Stomach smooth muscle (tissue), 2 donors: Measurements from ENCODE around the gene DNAJA4.

Experiments used
- H3K27ac ChIP-seq: one replicate; pipeline ENCODE4 v1.7.0; 2013; ENCODE audit warnings: mild to moderate bottlenecking, low read length, inconsistent platforms
- H3K27me3 ChIP-seq, 2 donors: one replicate each; pipeline ENCODE4 v1.7.0; 2013; ENCODE audit warnings: low read length in 2 of 2; ENCODE audit not compliant: insufficient read depth in 2 of 2, control insufficient read depth in 1 of 2
- H3K36me3 ChIP-seq, 2 donors: one replicate each; pipeline ENCODE4 v1.7.0; 2013; ENCODE audit warnings: low read length in 2 of 2; ENCODE audit not compliant: control insufficient read depth in 2 of 2, insufficient read depth in 2 of 2
- H3K4me1 ChIP-seq: one replicate; pipeline ENCODE4 v1.7.0; 2013; ENCODE audit warnings: low read length; ENCODE audit not compliant: control insufficient read depth, insufficient read depth
- H3K4me3 ChIP-seq, 2 donors: one replicate each; pipeline ENCODE4 v1.7.0; 2013; ENCODE audit warnings: low read length in 2 of 2
- H3K9ac ChIP-seq, 2 donors: one replicate each; pipeline ENCODE4 v1.7.0; 2013; ENCODE audit warnings: low read length in 2 of 2, mild to moderate bottlenecking in 1 of 2
- H3K9me3 ChIP-seq, 2 donors: one replicate each; pipeline ENCODE4 v1.7.0; 2013; ENCODE audit warnings: low read length in 2 of 2; ENCODE audit not compliant: control insufficient read depth in 2 of 2
- donor health status: healthy.
- donor health status: Pancreatic carcinoma.

DNAJA4 gene

DNA sequence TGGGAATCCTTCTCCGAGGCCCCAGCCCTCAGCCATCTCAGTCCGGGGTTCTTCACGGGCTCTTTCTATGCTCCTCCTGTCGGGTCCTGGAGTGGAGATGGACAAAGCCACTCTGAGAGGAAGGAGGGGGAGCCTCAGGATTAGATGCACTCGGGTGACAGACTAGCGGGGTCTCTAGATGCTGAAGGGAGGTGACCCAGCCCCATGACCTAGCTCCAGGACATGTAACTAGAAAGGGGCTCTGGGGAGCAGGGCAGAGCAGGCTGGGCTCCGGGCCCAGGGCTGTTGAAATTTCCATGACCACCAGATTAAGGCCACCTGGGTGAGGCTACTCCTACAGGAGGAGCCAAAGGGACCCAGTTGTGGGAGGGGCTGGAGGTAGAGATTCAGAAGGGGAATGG lies 49.8 kb downstream of the DNAJA4 start:
- Histone ChIP-seq H3K9me3 (no peaks in the 10 kb centered on the region), H3K4me3 (no peak overlapping the region), H3K4me1 (no peaks in the 10 kb centered on the region), H3K9ac (no peak overlapping the region), H3K27ac (no peak overlapping the region), H3K36me3 (no peaks in the 10 kb centered on the region), H3K27me3 (no peaks in the 10 kb centered on the region)

DNA sequence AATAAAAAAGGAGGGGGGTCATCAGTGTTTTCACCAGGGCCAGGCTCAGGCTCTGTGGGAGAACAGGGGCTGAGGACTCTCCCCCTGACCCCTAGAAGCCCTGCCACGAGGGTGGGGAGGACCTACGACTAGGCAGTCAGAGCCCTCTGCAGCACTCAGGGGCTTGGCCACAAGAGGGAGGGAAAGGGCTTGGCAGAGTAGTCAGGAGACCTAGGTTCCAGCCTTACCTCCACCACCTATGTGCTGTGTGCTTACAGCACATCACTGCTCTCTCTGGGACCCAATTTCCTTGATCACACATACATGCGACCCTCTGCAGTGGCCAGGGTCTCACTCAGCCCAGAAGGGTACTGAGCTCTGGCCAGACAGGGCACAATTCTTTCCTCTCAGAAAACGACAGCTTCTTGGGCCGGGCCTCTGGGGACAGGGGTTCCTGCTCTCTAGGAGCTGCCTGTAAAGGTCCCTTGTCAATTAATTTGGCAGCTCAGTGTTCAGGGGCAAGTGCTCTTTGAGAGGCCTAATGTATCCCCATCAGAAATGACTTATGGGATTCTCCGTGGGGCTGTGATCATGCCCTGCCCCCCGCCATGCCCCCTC lies 51.4 kb downstream of the DNAJA4 start:
- H3K4me1 ChIP-seq: no peaks in the 10 kb centered on the region
- H3K36me3 ChIP-seq: no peaks in the 10 kb centered on the region
- H3K9me3 ChIP-seq: no peaks in the 10 kb centered on the region
- no peak overlapping the region for H3K9ac ChIP-seq
- H3K27ac ChIP-seq: no peak overlapping the region
- peaks cover 0 to 2% of the 10 kb centered on the region in 2 donors for H3K27me3 ChIP-seq
- H3K4me3 ChIP-seq: no peak overlapping the region

DNA sequence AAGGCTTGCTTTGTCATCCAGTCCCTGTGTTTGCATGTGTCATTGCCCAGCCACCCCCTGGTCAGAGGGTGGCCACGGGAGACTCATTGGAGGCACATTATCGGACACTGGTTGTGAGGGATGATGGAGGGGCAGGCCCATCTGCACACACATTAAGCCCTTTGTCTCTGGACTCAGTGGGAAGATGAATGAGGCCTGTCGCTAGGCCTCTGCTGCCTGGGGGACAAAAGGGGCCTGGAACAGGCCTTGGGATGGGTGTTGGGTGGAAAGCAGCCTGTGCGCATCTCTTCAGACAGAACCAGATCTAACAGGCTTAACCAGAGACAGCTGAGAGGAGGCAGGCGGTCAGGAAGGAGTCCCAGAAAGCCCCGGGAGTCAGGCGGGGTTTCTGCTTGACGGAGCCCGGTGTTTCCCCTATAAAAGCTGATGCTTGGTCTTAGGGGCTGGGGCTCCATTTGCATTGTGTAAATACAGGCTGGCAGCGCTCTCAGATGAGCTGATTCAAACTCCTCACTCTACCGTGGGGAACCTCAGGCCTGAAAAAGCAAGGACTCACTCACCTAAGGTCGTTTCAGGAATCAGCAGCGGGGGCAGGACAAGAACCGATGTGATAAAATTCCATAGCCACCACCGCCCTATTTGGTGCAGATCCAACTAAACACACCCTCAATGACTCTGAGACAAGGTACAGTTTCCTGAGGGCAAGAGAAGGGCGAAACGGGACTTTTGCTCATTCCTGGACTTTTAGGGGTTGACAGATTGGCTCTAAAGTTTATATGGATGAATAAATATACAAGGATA lies 52.1 kb downstream of the DNAJA4 start:
- H3K4me3 ChIP-seq: no peak overlapping the region
- H3K27me3 ChIP-seq: peaks cover 0 to 2% of the 10 kb centered on the region in 2 donors
- no peaks in the 10 kb centered on the region for H3K4me1 ChIP-seq
- no peaks in the 10 kb centered on the region for H3K36me3 ChIP-seq
- no peaks in the 10 kb centered on the region for H3K9me3 ChIP-seq
- H3K27ac ChIP-seq: no peak overlapping the region
- no peak overlapping the region for H3K9ac ChIP-seq

DNA sequence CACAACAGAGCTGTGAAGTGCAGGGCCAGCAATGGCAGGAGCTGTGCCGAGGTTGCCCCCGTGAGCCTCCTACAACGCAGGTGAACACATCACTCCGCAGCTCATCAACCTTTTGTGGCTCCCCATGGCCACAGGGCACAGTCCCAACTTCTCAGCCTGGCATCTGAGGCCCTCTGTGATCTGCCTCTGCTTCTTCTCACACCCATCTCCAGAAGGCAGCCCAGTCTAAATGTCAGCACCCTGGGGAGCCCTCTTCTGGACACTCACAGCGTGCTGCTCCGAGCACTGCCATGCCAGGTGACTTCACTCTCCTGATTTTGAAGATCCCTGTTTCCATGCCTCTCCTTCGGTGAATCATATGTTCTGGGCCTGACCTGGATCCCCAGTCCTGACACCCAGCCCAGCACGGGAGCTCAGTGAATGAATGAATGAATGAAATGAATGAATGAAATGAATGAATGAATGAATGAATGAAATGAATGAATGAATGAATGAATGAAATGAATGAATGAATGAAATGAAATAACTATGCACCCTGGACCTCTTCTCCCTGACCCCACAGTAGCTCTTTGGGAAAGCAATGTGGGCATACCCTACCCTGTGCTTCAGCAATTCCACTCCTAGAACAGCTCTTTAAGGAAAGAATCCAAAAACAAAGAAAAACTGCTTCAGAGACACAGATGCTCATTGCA lies 52.9 kb downstream of the DNAJA4 start:
- Histone ChIP-seq H3K9ac (no peak overlapping the region), H3K4me1 (no peaks in the 10 kb centered on the region), H3K9me3 (no peaks in the 10 kb centered on the region), H3K27ac (no peak overlapping the region), H3K36me3 (no peaks in the 10 kb centered on the region), H3K27me3 (peaks cover 0 to 2% of the 10 kb centered on the region in 2 donors), H3K4me3 (no peak overlapping the region)

DNA sequence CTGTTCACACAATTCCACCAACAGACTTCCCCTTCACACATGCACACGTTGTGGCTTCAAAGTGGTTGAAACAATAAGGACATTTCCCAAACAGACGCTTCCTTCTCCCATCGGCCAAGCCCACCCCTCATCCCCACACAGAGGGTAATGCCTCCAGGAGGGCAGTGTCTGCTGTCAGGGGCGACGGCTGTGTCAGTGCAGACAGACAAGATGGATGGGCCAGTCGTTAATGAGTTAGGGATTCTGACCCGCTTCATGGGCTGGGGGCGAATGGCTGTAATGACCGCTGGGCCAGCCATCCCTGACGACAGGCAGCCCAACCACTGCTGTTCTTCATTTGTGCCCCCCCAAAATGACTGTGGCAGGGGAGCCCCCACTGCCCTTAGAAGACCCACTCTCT lies 55.2 kb downstream of the DNAJA4 start:
- H3K9ac ChIP-seq: no peak overlapping the region
- H3K27me3 ChIP-seq: peaks cover 0 to 2% of the 10 kb centered on the region in 2 donors
- no peak overlapping the region for H3K4me3 ChIP-seq
- no peak overlapping the region for H3K27ac ChIP-seq
- H3K4me1 ChIP-seq: no peaks in the 10 kb centered on the region
- H3K36me3 ChIP-seq: no peaks in the 10 kb centered on the region
- no peaks in the 10 kb centered on the region for H3K9me3 ChIP-seq

DNA sequence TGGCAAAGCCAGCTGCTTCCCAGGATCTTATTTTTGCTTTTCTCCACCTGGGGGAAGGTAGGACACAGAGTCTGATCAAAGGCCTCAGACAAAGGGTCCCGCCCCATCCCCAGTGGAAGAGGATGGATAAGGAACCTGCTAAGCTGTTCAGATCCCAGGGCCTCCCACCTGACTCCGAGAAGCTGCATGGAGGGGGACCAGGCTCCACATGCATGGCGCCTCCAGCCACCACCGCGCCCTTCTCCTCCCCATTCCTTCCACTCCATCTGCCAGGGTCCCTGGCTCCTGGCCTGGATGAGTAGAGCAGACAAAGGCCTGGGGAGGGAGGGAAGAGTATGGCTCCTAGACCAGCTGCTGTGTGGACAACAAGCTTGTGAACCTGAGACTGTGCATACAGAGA lies 55.8 kb downstream of the DNAJA4 start:
- Histone ChIP-seq H3K36me3 (no peaks in the 10 kb centered on the region), H3K9me3 (no peaks in the 10 kb centered on the region), H3K27ac (no peak overlapping the region), H3K27me3 (peaks cover 0 to 2% of the 10 kb centered on the region in 2 donors), H3K4me1 (peaks cover 5% of the 10 kb centered on the region), H3K4me3 (no peak overlapping the region), H3K9ac (no peak overlapping the region)

DNA sequence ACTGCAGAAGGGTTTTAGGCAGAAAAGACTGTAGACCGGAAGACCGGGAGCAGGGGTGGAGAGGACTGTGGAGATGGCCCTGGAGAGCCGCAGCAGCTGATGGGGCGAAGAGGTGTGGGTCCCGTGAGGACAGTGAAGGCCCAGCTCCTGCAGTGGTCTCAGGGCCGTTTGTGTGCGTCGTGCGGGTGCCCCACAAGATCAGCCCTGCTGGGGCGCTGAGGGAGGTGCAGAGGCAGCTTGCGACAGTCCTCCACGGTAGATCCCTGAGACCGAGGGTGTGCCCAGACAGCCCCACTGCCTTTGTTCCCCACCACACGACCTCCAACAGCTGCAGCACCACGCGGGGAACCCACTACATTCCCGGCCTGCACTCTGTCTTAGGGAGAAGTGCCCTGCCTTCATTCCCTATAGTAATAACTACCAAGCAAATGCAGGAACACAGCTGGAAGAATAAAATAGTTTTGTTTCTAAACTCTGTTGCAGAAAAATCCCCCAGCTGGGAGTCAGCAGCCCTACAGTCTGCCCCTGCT lies 56.7 kb downstream of the DNAJA4 start:
- H3K4me3 ChIP-seq: no peak overlapping the region
- H3K36me3 ChIP-seq: no peaks in the 10 kb centered on the region
- H3K4me1 ChIP-seq: peaks cover 10% of the 10 kb centered on the region
- no peak overlapping the region for H3K27ac ChIP-seq
- no peaks in the 10 kb centered on the region for H3K9me3 ChIP-seq
- H3K27me3 ChIP-seq: peaks cover 0 to 2% of the 10 kb centered on the region in 2 donors
- no peak overlapping the region for H3K9ac ChIP-seq

DNA sequence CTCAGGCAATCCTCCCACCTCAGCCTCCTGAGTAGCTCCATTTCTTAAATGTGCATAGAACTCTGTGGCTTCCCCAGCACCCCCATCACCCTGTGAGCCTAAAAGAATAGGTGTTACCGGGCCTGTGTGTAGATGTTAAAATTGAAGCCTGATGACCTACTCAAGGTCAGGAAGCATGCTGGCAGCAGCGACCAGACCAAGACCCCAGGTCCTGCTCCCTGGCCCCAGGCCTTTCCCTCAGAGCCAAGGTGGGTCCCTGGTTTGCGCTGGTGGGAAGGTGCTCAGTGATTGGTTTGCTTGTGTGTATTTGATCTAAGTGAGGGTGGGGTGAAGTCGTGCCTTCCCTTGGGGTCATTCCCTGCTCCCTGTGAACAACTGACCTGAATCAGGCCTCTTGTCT lies 57.4 kb downstream of the DNAJA4 start:
- Histone ChIP-seq H3K27ac (no peak overlapping the region), H3K4me3 (no peak overlapping the region), H3K9ac (no peak overlapping the region), H3K27me3 (peaks cover 0 to 2% of the 10 kb centered on the region in 2 donors), H3K36me3 (no peaks in the 10 kb centered on the region), H3K4me1 (peaks cover 10% of the 10 kb centered on the region), H3K9me3 (no peaks in the 10 kb centered on the region)

DNA sequence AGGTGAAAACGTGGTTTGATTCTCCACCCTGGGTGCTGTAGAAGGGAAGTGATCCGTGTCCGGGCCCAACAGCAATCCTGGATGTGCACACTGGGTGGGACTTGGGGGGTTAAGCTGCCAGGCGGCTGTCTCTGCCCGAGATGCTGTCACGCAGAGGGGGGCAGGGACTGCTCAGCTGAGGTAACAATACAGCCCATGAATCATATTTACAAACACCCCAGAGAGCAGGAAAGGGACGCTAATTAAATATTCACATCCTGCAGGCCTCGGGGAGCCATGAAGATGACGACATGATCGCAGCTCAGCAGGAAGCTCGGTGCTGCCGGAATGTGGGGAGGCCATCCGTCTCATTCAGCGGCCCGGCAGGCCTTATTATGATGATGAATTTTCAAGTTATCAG lies 57.9 kb downstream of the DNAJA4 start:
- H3K27ac ChIP-seq: no peak overlapping the region
- H3K4me3 ChIP-seq: no peak overlapping the region
- no peak overlapping the region for H3K9ac ChIP-seq
- H3K27me3 ChIP-seq: peaks cover 0 to 2% of the 10 kb centered on the region in 2 donors
- no peaks in the 10 kb centered on the region for H3K36me3 ChIP-seq
- H3K9me3 ChIP-seq: no peaks in the 10 kb centered on the region
- peaks cover 10% of the 10 kb centered on the region for H3K4me1 ChIP-seq

DNA sequence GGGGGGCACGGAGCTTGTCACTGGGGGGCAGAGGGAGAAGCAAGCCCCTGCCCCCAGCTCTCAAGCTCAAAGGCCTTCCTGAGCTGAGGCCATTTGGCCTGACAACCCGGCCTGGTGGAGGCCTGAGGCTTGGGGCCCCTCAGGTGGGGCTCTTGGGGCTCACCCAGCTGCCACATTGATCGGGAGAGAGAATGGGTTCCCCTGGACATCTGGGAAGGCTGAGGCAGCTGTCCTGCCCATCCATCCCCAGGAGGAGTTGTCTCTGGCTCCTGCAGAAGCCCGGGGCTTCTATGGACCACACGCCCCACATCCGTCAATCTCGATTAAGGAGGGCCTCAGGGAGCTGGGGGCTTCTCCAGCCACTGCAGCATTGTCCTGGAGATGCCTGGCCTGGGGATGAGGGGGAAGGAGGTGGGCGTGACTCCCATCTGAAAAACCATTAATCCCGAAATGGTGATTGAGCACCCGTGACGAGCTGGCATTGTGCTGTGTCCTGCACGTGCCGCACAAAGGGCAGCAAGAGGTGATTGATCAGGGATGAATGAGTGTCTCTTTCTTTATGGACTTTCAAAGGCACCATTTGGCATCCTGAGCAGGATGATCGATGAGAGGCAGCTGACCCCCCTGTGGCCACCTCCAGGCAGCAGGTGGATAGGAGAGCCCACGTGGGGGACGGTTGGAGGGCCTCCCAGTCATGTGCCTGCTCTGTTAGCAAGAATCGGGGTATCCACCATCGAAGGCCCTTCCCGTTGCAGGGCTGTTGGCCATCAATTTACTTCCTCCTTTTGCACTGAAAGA lies 58.6 kb downstream of the DNAJA4 start:
- no peak overlapping the region for H3K4me3 ChIP-seq
- H3K27me3 ChIP-seq: peaks cover 0 to 2% of the 10 kb centered on the region in 2 donors
- peaks cover 10% of the 10 kb centered on the region for H3K4me1 ChIP-seq
- H3K36me3 ChIP-seq: no peaks in the 10 kb centered on the region
- no peaks in the 10 kb centered on the region for H3K9me3 ChIP-seq
- H3K27ac ChIP-seq: no peak overlapping the region
- H3K9ac ChIP-seq: no peak overlapping the region
